ENCODE results near the gene PLXND1.
"Not testable (repeated sequence)": the region's sequence is repeated elsewhere in the genome, so short reads cannot be mapped to it uniquely, and the experiment has no call there.

Gene PLXND1

DNA sequence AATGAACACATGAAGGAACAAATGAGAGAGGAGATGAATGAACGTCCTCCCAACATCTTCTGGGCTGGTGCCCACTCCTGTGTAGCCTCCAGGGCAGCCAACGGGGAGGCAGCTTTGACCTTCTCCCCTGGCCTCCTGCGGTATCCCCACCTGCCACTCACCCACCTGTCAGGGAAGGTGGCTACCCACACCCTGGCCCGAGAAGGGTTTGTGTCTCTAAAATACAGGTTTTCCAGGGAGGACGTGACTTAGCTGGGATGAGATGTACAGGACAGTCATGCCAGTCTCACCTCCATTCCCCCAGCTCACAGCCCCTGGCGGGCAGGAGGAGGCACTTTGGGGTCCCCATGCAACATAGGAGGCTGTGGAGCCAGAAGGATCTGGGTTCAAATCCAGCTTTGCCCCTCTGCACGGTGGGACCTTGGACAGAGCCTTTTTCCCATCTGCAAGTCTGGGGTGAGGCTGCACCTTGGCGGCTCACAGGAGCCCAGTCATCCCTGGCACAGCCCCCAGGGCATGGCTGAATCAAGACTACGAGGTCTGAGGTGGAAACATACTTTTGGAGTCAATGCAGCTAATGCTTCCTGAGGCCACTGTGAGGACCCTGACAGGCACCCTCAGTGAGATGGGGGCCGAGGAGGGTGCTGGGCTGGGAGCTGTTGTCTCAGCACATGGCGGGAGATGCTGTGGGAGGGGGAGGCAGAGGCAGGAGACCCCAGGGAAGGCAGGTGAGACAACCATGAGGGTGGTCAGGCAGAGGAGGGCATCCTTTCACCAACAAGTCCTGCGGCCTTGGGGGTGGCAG lies 11.1 kb upstream of the PLXND1 start:
- no peak overlapping the region for H3K9ac ChIP-seq (ENCODE audit: low read length)

DNA sequence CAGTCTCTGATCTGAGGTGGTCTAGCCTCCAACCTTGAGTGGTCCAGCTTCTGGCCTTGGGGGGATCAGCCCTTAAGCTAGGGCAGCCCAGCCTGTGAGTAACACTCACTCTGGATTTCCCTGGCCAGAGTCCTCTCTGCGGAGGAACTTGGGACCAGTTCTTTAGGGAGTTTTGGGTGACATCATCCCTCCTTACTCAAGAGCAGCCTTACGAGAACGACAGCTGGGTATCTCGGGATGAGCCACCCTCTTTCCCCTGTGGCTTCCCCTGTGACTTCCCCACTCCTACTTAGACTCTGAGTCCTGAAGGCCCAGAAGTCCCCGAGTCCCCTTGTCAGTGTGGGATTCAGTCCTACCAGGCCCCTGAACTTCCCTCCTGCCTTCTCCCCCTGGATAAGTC lies 10.2 kb upstream of the PLXND1 start:
- H3K36me3 ChIP-seq (ENCODE audit: control insufficient read depth, insufficient read depth, low read length), result no peaks in the 10 kb centered on the region
- no peaks in the 10 kb centered on the region for H3K27me3 ChIP-seq (ENCODE audit: control insufficient read depth, insufficient read depth, low read length)
- no peaks in the 10 kb centered on the region for H3K9me3 ChIP-seq (ENCODE audit: control insufficient read depth, low read length)
- no peak overlapping the region for H3K9ac ChIP-seq (ENCODE audit: low read length)
- H3K4me3 ChIP-seq (ENCODE audit: low read length), result no peak overlapping the region
- peaks cover 27% of the 10 kb centered on the region for H3K4me1 ChIP-seq (ENCODE audit: control insufficient read depth, insufficient read depth, low read length)

More for the DNA sequence above, 11.1 kb upstream of the PLXND1 start:
- no peaks in the 10 kb centered on the region for H3K36me3 ChIP-seq (ENCODE audit: control insufficient read depth, insufficient read depth, low read length)
- peaks cover 31% of the 10 kb centered on the region for H3K4me1 ChIP-seq (ENCODE audit: control insufficient read depth, insufficient read depth, low read length)
- no peaks in the 10 kb centered on the region for H3K9me3 ChIP-seq (ENCODE audit: control insufficient read depth, low read length)
- no peaks in the 10 kb centered on the region for H3K27me3 ChIP-seq (ENCODE audit: control insufficient read depth, insufficient read depth, low read length)
- H3K4me3 ChIP-seq (ENCODE audit: low read length), result no peak overlapping the region

DNA sequence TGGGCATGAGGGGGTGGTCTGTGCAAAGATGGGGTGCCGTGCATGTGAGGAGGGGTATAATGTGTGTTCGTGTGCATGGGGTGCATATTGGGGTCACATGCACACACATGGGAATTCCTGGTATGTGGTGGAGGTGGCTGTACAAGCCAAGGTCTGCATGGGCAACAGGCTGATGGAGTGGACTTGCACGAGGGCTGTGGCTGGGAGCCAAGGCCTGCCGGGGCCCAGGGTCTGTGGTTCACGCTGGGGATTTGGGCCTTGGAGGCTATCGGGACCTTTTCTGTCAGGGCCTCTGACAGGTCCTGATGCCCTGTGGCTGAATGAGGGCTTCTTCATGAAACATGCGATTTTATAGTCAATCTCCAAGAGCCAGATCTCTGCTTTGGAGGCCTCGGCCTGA lies 9.8 kb upstream of the PLXND1 start:
- Histone ChIP-seq H3K4me3 (ENCODE audit: low read length) (no peak overlapping the region), H3K9me3 (ENCODE audit: control insufficient read depth, low read length) (no peaks in the 10 kb centered on the region), H3K9ac (ENCODE audit: low read length) (no peak overlapping the region), H3K36me3 (ENCODE audit: control insufficient read depth, insufficient read depth, low read length) (no peaks in the 10 kb centered on the region), H3K27me3 (ENCODE audit: control insufficient read depth, insufficient read depth, low read length) (no peaks in the 10 kb centered on the region), H3K4me1 (ENCODE audit: control insufficient read depth, insufficient read depth, low read length) (peaks cover 27% of the 10 kb centered on the region)

DNA sequence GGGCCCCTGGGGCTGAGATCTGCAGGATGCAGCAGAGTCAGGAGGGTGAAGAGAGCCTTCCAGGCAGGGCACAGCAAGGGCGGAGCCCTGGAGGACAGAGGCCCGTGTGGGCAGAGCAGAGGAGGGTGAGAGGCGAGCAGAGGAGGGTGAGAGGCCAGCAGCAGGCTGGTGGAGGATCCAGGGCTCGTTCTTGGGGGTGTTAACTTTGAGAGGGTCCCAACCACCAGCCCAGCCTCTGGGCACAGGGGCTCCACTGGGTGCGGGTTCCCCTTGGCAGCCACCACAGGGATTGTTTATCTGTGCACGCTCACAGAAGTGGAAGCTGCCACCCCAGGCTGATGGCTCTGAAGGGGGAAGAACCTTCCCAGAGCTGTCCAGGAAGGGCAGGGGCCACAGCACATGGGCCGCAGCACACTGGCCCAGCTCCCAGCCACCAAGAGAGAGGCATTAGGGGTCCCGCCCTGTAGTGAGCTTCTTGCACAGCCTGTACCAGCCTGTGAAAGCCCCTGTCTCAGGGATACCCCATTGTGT lies 9.3 kb upstream of the PLXND1 start:
- Histone ChIP-seq H3K4me1 (ENCODE audit: control insufficient read depth, insufficient read depth, low read length) (peaks cover 27% of the 10 kb centered on the region), H3K4me3 (ENCODE audit: low read length) (no peak overlapping the region), H3K9me3 (ENCODE audit: control insufficient read depth, low read length) (no peaks in the 10 kb centered on the region), H3K9ac (ENCODE audit: low read length) (no peak overlapping the region), H3K36me3 (ENCODE audit: control insufficient read depth, insufficient read depth, low read length) (no peaks in the 10 kb centered on the region), H3K27me3 (ENCODE audit: control insufficient read depth, insufficient read depth, low read length) (no peaks in the 10 kb centered on the region)

DNA sequence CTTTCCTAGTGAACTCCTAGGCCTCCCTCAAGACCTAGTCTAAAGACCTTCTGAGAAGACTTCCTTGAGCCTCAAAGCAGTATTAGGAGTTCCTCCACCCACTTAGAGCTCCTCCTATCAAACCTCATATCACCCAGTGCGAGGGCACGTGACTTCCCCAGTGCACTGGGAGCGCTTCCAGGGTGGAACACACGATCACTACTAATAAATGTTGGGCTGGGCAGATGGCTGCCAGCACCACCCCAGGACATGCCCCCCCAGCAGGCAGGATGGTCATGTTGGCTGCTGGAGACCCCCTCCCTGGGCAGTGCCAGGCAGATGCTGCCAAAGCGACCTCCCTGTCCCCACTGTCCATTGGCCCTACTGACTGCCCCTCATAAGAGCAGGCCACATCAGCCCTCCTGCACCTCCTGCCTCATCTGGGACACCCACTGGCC lies 8.5 kb upstream of the PLXND1 start:
- Histone ChIP-seq H3K9me3 (ENCODE audit: control insufficient read depth, low read length) (no peaks in the 10 kb centered on the region), H3K4me3 (ENCODE audit: low read length) (no peak overlapping the region), H3K36me3 (ENCODE audit: control insufficient read depth, insufficient read depth, low read length) (no peaks in the 10 kb centered on the region), H3K27me3 (ENCODE audit: control insufficient read depth, insufficient read depth, low read length) (no peaks in the 10 kb centered on the region), H3K9ac (ENCODE audit: low read length) (no peak overlapping the region), H3K4me1 (ENCODE audit: control insufficient read depth, insufficient read depth, low read length) (peaks cover 27% of the 10 kb centered on the region)

DNA sequence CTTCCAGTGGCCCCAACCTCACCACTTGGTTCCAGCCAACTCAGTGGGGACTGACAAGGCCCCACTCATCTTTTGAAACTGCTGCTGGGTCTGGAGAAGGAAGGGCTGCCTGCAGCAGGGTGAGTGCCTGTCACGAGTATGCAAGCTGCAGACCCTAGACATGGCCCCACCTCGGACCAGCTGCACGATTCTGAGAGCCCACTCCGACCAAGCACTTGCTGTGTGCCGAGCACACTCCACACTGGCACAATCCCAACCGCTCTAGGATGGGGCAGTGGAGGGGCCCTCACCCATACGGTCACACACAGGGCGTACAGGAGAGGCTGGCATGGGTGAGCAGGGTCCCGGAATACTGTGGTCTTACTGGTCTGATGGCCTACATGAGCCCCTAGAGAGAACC lies 8.0 kb upstream of the PLXND1 start:
- Histone ChIP-seq H3K27me3 (ENCODE audit: control insufficient read depth, insufficient read depth, low read length) (no peaks in the 10 kb centered on the region), H3K9me3 (ENCODE audit: control insufficient read depth, low read length) (no peaks in the 10 kb centered on the region), H3K4me3 (ENCODE audit: low read length) (no peak overlapping the region), H3K9ac (ENCODE audit: low read length) (no peak overlapping the region), H3K36me3 (ENCODE audit: control insufficient read depth, insufficient read depth, low read length) (no peaks in the 10 kb centered on the region), H3K4me1 (ENCODE audit: control insufficient read depth, insufficient read depth, low read length) (peaks cover 27% of the 10 kb centered on the region)

DNA sequence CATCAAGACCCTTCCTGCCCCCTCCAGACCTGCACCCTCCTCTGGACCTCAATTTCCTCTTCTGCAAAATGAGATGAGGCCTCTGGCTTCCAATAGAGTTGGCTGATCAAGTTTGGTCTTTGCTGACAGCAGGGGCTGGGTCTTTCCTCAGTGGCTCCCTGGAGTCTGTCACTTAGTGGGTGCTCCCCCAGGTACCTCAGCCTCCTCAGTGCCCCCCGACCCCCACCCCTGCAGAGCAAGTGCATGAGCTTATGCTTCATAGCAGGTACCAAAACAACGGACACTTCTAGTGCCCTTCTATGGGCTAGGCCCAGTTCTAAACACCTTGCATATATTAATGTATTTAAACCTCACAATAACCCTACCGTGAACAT lies 6.9 kb upstream of the PLXND1 start:
- Histone ChIP-seq H3K9ac (ENCODE audit: low read length) (no peak overlapping the region), H3K27me3 (ENCODE audit: control insufficient read depth, insufficient read depth, low read length) (no peaks in the 10 kb centered on the region), H3K9me3 (ENCODE audit: control insufficient read depth, low read length) (no peaks in the 10 kb centered on the region), H3K4me3 (ENCODE audit: low read length) (no peak overlapping the region), H3K36me3 (ENCODE audit: control insufficient read depth, insufficient read depth, low read length) (no peaks in the 10 kb centered on the region), H3K4me1 (ENCODE audit: control insufficient read depth, insufficient read depth, low read length) (peaks cover 27% of the 10 kb centered on the region)

DNA sequence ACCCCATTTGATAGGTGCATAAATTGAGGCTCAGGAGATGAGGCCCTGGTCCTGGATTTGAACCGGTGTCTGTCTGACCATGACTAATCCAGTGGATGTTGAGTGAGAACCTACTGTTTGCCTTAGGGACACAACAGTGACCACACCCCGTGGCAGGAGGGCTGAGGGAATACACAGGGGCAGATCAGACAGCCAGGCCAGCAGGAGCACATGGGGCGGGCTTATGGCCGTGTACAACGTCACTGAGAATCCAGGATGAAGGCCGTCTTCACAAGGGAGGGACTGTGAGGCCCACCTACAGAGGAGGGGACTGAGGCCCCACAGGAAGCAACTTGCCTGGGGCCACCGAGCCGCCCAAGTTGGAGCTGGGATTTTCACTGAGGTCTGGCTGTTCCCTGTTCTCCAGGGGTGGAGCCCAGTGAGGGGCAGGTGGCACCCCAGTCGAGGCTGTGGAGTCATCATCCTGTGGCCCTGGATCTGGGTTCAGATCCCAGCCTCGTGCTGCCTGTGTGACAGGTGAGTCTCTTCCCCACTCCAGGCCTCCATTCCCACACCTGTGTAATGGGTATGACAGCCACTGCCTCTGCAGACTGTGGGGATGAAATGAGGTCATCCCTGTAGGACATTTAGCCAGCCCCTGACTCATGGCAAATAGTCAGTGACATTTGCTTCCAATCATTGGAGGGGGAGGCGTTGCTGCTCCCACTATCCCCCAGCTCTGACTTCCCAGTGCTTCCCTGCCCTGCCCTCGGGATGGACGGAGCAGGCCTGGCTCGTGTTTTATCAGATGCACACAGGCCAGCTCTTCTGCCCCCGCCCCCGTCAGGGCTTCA lies 6.3 kb upstream of the PLXND1 start:
- Histone ChIP-seq H3K36me3 (ENCODE audit: control insufficient read depth, insufficient read depth, low read length) (no peaks in the 10 kb centered on the region), H3K4me1 (ENCODE audit: control insufficient read depth, insufficient read depth, low read length) (peaks cover 27% of the 10 kb centered on the region), H3K9me3 (ENCODE audit: control insufficient read depth, low read length) (no peaks in the 10 kb centered on the region), H3K27me3 (ENCODE audit: control insufficient read depth, insufficient read depth, low read length) (peaks cover 3% of the 10 kb centered on the region), H3K4me3 (ENCODE audit: low read length) (no peak overlapping the region), H3K9ac (ENCODE audit: low read length) (no peak overlapping the region)

DNA sequence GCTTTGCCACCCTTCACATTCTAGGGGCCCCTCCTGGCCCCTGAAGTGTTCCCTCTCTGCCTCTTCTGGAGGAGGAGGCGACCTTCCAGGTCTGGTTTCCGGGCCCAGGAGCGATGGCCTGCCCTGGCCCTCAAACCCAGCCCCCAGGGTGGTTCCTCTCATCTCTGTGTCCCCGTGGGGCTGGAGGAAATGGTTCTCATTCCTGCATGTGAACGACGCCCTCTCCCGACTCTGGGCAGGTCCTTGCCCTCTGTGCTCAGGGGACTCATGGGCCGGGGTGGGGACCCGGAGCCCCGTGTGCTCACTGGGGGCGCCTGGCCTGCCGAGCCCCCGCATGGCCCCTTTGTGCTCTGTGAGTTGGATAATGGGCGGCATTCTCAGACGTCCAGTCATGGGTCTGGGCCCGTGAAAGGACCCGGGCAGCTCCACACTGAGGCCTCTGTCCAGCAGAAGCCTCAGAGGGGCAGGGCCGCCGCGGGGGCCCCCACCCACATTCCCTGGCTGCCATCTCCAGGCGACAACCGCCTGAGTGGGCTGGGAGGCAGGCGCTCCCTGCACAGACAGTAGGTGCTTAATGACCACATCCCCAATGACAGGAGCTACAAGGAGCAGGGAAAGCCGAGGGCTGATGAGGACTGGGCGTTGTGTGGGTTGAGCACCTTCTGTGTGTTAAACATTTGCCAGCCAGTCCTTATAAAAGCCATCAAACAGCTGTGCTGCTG lies 5.5 kb upstream of the PLXND1 start:
- Histone ChIP-seq H3K36me3 (ENCODE audit: control insufficient read depth, insufficient read depth, low read length) (no peaks in the 10 kb centered on the region), H3K4me1 (ENCODE audit: control insufficient read depth, insufficient read depth, low read length) (peaks cover 24% of the 10 kb centered on the region), H3K9me3 (ENCODE audit: control insufficient read depth, low read length) (no peaks in the 10 kb centered on the region), H3K9ac (ENCODE audit: low read length) (no peak overlapping the region), H3K4me3 (ENCODE audit: low read length) (no peak overlapping the region), H3K27me3 (ENCODE audit: control insufficient read depth, insufficient read depth, low read length) (peaks cover 10% of the 10 kb centered on the region)

DNA sequence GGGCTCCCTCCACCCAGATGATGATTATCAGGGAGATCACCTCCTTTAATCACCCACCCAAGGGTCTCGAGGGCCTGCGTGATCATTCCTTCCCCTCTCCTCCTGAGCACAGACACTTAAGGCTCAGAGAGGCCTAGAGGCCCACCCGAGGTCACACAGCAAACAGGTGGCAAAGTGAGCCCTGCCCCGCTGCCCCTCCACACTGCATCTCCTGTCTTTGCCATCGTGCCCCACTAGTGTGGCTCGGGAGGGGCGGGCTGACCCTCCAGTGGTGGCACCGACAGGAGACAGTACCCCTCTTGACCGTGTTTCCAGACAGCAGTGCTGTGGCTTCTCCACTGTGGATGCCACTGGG lies 4.9 kb upstream of the PLXND1 start:
- peaks cover 21% of the 10 kb centered on the region for H3K4me1 ChIP-seq (ENCODE audit: control insufficient read depth, insufficient read depth, low read length)
- no peaks in the 10 kb centered on the region for H3K9me3 ChIP-seq (ENCODE audit: control insufficient read depth, low read length)
- no peak overlapping the region for H3K9ac ChIP-seq (ENCODE audit: low read length)
- H3K27me3 ChIP-seq (ENCODE audit: control insufficient read depth, insufficient read depth, low read length), result peaks cover 12% of the 10 kb centered on the region
- no peak overlapping the region for H3K4me3 ChIP-seq (ENCODE audit: low read length)
- no peaks in the 10 kb centered on the region for H3K36me3 ChIP-seq (ENCODE audit: control insufficient read depth, insufficient read depth, low read length)

DNA sequence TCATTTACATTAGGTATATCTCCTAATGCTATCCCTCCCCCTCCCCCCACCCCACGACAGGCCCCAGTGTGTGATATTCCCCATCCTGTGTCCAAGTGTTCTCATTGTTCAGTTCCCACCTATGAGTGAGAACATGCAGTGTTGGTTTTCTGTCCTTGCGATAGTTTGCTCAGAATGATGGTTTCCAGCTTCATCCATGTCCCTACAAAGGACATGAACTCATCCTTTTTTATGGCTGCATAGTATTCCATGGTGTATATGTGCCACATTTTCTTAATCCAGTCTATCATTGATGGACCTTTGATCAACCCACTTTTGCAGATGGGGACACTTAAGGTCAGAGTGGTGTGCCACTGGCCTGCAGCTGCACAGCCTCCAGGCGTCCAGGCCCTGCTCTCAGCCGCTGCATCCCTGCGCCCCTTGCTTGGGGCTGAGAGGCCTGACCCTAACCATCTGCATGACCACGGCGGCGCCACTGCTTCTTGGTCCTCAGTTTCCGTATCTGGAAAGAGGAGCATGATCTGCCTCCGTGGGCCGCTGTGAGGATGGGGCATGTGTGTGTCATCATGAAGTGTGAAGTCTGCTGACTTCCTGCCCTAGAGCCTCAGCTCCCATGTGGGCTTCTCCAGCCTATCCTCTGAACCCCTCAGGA lies 4.4 kb upstream of the PLXND1 start:
- H3K9ac ChIP-seq (ENCODE audit: low read length); H3K9me3 ChIP-seq (ENCODE audit: control insufficient read depth, low read length); H3K36me3 ChIP-seq (ENCODE audit: control insufficient read depth, insufficient read depth, low read length); H3K4me3 ChIP-seq (ENCODE audit: low read length): not testable (repeated sequence)
- Histone ChIP-seq H3K27me3 (ENCODE audit: control insufficient read depth, insufficient read depth, low read length) (peaks cover 16% of the 10 kb centered on the region), H3K4me1 (ENCODE audit: control insufficient read depth, insufficient read depth, low read length) (peaks cover 19% of the 10 kb centered on the region)

Measured in mucosa of stomach (tissue), 1 donor.